Colon (tissue), 2 donors: ENCODE measurements around the gene CRIP2.

ENCODE experiments used
- FAIRE-seq: peaks from 2 replicates; lab custom pipeline; 2012; peaks lifted over from hg19 to GRCh38; lab: Jason Lieb, UNC
- donor health status: control.
- donor health status: control.

The CRIP2 gene

GRCh38 chr14:105444859-105445258, 29.8 kb upstream of the CRIP2 start:
- no peak for FAIRE-seq

- FAIRE-seq: no peak
Measured at GRCh38 chr14:105445290-105445689, 29.3 kb upstream of the CRIP2 start.

DNA sequence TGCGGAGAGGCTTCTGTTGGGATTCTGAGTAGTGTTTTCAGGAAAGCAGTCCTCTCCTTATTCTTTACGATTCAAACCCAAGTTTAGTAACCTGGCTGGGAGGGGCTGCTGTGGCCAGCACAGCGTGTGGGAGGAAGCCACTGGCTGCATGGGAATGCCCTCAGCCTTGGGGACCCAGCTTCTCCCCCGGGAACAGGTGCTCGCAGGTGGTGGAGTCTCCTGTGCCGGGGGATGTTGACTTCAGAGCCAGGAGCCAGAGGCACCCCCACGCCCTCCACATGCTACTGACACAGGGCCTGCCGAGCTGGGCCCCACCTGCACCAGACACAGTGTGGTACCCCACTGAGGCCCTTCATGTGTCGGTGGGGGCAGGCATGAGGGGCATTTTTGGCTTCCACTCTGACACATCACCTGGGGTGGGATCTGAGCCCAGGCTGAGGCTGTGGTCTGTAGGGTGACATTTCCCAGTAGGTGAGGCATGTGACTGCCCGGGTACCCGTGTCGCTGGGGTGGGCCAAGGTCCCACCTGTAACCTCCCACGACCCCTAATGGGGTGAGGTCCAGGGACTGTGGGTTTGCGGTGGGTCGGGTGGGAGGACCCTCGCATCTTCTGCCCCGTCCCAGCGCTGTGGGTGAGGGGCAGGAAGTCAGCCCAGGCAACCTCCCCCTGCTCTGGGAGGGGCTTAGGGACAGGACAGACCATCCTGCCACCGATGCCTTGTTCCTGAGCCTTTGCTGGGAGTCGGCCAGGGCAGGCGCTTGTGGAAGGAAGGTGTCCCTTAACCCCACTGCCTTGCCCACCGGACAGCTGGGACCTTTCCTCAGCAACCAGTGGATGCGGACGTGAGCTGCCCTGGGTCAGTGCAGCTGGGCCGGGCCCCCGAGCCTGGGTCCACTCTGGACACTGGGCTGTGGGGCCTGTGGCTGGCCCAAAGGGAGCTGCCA, 28.4 kb upstream of the CRIP2 start:
- FAIRE-seq: no peak

- no peak for FAIRE-seq
Measured at GRCh38 chr14:105446971-105447370, 27.6 kb upstream of the CRIP2 start.

- FAIRE-seq: no peak
Measured at GRCh38 chr14:105447651-105448640, 26.7 kb upstream of the CRIP2 start.

GRCh38 chr14:105448706-105449111, 25.9 kb upstream of the CRIP2 start:
- no peak for FAIRE-seq

GRCh38 chr14:105449276-105450122, 25.1 kb upstream of the CRIP2 start:
- no peak for FAIRE-seq

DNA sequence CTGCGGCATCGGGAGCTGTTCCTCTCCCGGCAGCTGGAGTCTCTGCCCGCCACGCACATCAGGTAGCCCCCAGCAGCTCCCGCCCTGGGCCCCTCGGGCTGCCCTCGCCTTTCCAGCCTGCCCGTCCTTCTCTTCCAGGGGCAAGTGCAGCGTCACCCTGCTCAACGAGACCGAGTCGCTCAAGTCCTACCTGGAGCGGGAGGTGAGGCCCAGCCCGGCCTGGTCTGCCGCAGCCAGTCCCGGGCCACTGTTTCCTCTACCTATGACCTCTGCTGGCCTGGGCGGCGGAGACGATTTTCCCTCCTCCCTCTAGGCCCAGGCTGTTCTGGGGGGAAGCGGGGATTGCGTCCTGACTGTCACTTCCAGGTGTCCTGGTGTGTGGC, 24.5 kb upstream of the CRIP2 start:
- FAIRE-seq: no peak

DNA sequence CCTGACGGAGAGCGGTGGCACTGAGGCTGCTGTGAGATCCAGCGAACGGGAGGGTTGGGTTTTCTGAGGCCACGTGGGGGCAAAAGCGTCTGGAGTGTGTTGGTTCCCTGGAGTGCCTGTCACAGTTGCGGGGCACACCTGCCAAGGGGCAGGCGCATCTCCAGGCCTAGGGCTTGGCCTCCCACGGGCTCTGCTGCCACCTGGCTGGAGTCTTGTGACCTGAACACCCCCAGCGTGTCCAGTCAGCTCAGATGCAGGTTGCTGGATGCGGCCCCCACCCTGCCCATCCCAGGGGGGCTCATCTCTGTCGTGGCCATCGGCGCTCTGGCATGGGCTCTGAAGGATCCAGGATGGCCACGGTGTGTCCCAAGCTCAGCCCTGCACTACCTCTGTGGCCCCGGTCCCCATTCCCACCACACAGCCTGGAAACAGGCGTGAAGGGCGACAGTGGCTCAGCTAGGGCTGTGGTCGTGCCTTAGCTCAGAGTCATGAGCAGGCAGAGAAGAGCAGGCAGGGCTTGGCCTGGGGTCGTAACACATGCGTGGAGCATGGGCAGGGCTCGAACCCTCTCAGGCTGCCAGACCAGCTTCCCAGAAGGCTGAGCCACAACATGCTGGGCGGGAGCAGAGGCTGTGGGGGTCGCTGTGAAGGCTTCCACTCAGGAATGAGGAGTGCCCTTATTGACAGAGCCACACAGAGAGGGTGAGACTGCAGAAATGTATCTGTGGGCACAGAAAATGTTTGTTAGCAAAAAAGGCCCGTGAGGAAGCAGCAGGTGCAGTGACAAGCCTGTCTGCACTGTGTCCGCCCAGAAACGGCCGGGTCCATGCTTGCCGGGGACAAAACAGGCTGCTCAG, 23.5 kb upstream of the CRIP2 start:
- FAIRE-seq: no peak

- FAIRE-seq: no peak
Measured at GRCh38 chr14:105452963-105453362, 21.7 kb upstream of the CRIP2 start.

DNA sequence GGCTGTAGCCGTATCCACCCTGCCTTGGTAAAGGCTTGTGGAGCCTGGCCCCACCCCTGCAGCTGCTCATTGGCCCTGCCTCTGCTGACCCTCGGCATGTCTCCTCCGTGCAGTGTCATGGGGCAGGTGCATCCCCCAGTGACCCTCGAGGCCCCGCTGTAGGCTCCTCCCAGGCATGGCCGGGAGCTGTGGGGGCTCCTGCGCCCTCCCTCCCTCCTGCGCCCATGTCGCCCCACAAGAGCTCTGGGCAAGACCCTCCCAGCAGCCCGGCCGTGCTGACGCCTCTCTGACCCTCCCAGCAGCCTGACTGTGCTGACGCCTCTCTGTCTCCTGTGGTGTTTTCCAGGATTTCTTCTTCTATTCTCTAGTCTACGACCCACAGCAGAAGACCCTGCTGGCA, 20.8 kb upstream of the CRIP2 start:
- FAIRE-seq: no peak

DNA sequence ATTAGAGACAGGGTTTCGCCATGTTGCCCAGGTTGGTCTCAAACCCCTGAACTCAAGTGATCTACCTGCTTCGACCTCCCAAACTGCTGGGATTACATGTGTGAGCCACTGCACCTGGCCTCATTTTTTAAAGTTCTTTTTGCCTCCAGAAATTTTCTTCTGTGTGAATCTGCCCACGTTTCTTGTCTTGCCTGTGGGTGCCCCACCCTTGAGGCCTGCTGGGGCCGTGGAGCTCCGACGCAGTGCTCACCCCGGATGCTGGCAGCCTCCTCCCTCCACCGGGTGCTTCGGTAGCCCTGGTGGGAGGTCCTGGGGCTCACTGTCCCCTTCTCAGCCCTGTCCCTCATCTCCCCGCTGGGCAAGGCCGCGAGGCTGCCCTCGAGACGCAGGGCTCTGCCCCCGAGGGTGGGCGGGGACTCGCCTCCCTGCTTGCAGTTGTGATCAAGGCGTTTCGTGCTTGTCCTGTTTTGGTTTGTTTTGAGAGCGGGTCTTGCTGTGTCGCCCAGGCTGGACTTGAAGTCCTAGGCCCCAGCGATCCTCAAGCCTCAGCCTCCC, 19.5 kb upstream of the CRIP2 start:
- no peak for FAIRE-seq

DNA sequence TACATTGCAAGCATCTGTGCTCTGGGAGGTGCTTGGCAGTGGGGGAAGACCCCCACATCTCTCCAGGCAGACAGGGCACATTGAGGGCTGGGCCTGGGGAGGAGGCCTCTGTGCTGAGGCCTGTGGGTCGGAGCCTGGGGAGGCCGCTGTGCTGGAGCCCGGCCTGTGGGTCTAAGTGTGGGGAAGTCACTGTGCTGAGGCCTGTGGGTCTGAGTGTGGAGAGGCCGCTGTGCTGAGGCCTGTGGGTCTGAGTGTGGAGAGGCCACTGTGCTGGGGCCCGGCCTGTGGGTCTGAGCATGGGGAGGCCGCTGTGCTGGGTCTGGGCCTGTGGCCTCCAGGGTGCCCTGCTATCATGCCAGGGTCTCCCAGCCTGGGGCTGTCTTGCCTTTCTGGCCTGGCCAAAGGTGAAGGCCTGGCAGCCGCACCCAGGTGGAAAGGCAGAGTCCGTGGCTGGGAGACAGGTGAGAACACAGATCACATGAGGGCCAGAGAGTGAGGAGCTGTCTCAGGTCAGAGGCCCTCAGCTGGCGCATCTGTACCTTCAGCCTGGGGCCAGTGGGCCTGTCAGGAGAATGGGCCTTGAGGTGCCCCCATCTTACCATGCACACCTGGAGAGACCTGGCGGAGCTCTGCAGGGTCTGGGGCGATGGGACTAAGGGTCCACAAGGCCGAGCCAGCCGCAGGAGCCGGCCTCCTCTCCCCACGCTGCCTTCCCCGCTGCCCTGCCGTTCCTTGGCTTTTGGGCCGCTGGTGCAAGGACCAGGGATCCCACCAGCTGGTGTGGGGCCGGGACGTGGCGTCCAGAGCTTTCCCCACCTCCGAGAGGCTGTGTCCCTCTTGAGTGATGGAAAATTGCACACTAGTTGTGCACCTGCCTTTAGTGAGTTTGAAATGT, 18.6 kb upstream of the CRIP2 start:
- FAIRE-seq: no peak

DNA sequence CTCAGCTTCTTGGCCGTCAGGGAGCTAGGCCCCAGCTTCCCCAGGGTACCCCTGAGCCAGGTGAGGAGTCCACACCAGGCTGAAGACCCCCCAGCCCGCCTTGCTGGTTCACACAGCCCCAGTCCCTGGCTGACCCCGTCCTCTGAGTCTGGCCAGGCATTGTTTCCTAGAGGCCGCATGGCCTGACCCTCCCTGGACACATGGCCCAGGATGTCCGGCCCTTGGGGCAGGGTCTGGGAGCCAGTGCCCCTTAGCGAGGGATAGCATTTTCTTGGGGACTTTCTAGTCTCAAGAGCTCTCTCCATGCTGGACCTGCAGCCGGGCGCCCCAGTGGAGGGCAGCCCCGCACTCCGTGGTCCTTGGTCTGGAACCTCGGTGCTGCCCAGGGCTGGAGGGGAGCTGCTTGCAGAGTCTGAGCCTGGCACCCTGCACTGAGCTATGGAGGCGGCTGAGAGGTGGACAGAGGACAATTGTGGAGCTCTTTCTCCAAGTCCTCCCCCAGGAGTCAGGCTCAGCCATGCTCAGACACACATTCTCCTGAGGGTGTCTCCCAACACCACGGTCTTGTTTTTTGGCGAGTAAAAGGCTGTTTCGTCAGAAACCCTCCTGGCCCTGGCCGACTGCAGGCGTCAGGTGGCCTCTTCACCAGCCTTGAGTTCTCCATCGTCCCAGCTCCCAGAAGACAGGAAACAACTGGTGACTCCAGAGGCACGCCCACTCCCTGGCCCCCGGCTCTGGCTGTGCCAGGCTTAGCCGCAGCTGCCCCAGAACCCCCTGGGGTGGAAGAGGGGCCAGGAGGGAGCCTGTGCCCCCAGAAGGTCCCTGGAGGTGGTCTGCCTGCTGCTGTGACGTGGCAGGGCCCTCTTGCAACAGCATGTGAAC, 17.6 kb upstream of the CRIP2 start:
- FAIRE-seq: no peak

GRCh38 chr14:105458010-105458409, 16.6 kb upstream of the CRIP2 start:
- FAIRE-seq: no peak

GRCh38 chr14:105458571-105458970, 16.1 kb upstream of the CRIP2 start:
- no peak for FAIRE-seq

GRCh38 chr14:105460116-105460515, 14.5 kb upstream of the CRIP2 start:
- no peak for FAIRE-seq

DNA sequence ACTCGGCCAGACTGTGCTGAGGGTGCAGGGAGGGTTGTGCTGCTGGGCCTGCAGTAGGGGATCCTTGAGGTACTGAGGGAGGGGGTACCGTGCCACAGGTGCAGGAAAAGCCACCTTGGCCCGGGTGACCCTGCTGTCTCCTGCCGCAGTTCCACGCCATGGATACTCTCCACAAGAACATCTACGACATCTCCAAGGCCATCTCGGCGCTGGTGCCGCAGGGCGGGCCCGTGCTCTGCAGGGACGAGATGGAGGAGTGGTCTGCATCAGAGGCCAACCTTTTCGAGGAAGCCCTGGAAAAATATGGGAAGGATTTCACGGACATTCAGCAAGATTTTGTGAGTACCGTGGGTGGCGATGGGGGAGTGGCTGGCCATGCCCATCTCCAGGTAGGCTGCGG, 14.0 kb upstream of the CRIP2 start:
- FAIRE-seq: no peak

GRCh38 chr14:105461903-105462302, 12.7 kb upstream of the CRIP2 start:
- no peak for FAIRE-seq
